Testis (tissue), 5 donors: ENCODE data around the gene HOXA1. TPM values are rescaled to one million over a fixed set of nuclear protein-coding genes. Genes with fewer than 3 reads are reported as not detected.

Experiments
- DNase-seq: peaks from one replicate; pipeline ENCODE4 v3.0.0-alpha.2; 2019
- H3K27ac ChIP-seq, 2 donors: fragments of 200-600 bp; sonication (generic); one replicate each; pipeline ENCODE4 v1.5.1; 2019
- H3K27me3 ChIP-seq: fragments of 200-600 bp; sonication (generic); one replicate; pipeline ENCODE4 v1.5.1; 2019
- H3K36me3 ChIP-seq: fragments of 200-600 bp; sonication (generic); one replicate; pipeline ENCODE4 v1.5.1; 2017; ENCODE audit warnings: low read depth; ENCODE audit errors: missing control alignments
- H3K4me1 ChIP-seq: fragments of 200-600 bp; sonication (generic); one replicate; pipeline ENCODE4 v1.5.1; 2019
- H3K4me3 ChIP-seq, 2 donors: fragments of 200-600 bp; sonication (generic); one replicate each; pipeline ENCODE4 v1.5.1; 2017 to 2019
- H3K9me3 ChIP-seq: fragments of 200-600 bp; sonication (generic); one replicate; pipeline ENCODE4 v1.5.1; 2017
- CTCF ChIP-seq, 3 experiments: fragments of 450-650 bp in 2 of 3; fragments of 200-600 bp in 1 of 3; sonication (generic) in 1 of 3; IDR thresholded peaks; one replicate each; pipeline ENCODE4 v1.5.1; 2016 to 2019; ENCODE audit warnings: antibody characterized with exemption in 3 of 3, mild to moderate bottlenecking in 2 of 3, moderate library complexity in 1 of 3
- POLR2A ChIP-seq: fragments of 450-650 bp; IDR thresholded peaks from one replicate; pipeline ENCODE4 v1.6.1; 2017; ENCODE audit warnings: antibody characterized with exemption, mild to moderate bottlenecking, moderate library complexity
- WGBS, 2 donors: methylation state at CpG; one replicate each; pipeline ENCODE4 v1.1.5; 2018; 5-methylcytosine and 5-hydroxymethylcytosine counted together
- intact Hi-C: fragments of 100-400 bp; cut with DNase I; formaldehyde crosslinking; loops from one replicate; pipeline ENCODE4 v1.15.1; 2023; ENCODE audit warnings: low total_unique reads
- long read RNA-seq, 2 donors: transcript quantifications; one replicate each; lab custom pipeline, GENCODE V29; 2026
- polyA plus RNA-seq: library from polyadenylated mRNA; stranded (reverse); fragments of 350-450 nt; fragmentation: Illumina TruSeq; extraction: RNeasy Lipid Tissue Mini Kit (QIAGEN cat#74804); gene quantifications from one replicate; pipeline ENCODE4 v1.2.3, GENCODE V29; 2014; ENCODE audit warnings: low read depth, low replicate concordance; ENCODE audit not compliant: insufficient read depth
- total RNA-seq, 2 donors: library from RNA; depleted of rRNA; stranded (reverse); fragments of >200 nt; gene quantifications; one replicate each; pipeline ENCODE4 v1.2.3, GENCODE V29; 2016

Gene HOXA1
- total RNA-seq (under 1 TPM; 0.37 to 0.79 TPM), polyA plus RNA-seq (0.16 TPM)
- long read RNA-seq, donor 1, result 0 reads
- long read RNA-seq, donor 2, result 0 reads

- no peak for TF ChIP-seq CTCF (IDR thresholded peaks at IDR 0.05)
- Histone ChIP-seq H3K27ac (no peak within 1 kb of the TSS), H3K4me1 (no peaks in the 10 kb centered on the region), H3K4me3 (peak within 1 kb of the TSS; percentile 62 to 72), H3K9me3 (no peaks in the 10 kb centered on the region), H3K36me3 (no peaks in the 10 kb centered on the region), H3K27me3 (no peaks in the 10 kb centered on the region)
- peak; percentile 74 for DNase-seq
- intact Hi-C loops, result no loop called here
- 1% methylated on average over 36 to 68 of the region's 68 CpGs for WGBS, 2 donors
These were observed at the start of gene HOXA1 for GRCh38 chr7:27095897-27096767. Gene HOXA1 (minus strand): TSS chr7:27096000. CDS start chr7:27095912, 88 bp downstream.

GRCh38 chr7:27145165-27145913 is 49.5 kb upstream of the HOXA1 start:
- peak; percentile 11 for DNase-seq
- Histone ChIP-seq H3K27me3 (no peaks in the 10 kb centered on the region), H3K36me3 (no peaks in the 10 kb centered on the region), H3K4me3 (peak overlapping the region in 1 of 2 donors; percentile 10), H3K4me1 (peaks cover 4% of the 10 kb centered on the region), H3K27ac (no peak overlapping the region), H3K9me3 (no peaks in the 10 kb centered on the region)
- intact Hi-C loops, result no loop called here
- WGBS, 2 donors, result 30 to 34% methylated on average over 43 to 47 of the region's 47 CpGs
- no peak for TF ChIP-seq CTCF (IDR thresholded peaks at IDR 0.05)
- no peak for TF ChIP-seq POLR2A

DNA sequence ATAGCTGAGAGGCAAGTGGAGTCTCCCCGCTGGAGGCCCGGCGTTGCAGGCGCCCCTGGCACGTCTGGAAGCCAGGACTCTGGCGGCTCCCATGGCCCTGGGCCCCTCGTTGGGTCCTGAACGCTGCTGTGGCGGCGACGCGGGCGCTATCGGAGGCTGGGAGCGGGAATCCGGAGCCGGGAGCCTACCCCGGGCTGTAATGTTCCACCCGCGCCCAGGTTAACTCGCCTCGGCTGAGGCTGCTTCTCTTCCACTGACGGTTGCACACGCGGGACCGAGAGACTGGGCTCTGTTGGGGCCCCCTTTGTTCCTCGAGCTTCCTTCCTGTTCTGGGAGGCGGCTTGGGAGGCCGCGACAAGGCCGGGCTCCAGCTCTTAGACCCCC is 49.0 kb upstream of the HOXA1 start:
- peak; percentile 12 for DNase-seq
- WGBS, 2 donors, result 8 to 20% methylated on average over 5 to 22 of the region's 31 CpGs
- Histone ChIP-seq H3K36me3 (no peaks in the 10 kb centered on the region), H3K27me3 (no peaks in the 10 kb centered on the region), H3K4me1 (peaks cover 4% of the 10 kb centered on the region), H3K27ac (no peak overlapping the region), H3K9me3 (no peaks in the 10 kb centered on the region), H3K4me3 (peak overlapping the region in 1 of 2 donors; percentile 10)
- intact Hi-C loops, result no loop called here
- TF ChIP-seq POLR2A (no peak), CTCF (IDR thresholded peaks at IDR 0.05) (no peak)

- Histone ChIP-seq H3K4me1 (peaks cover 4% of the 10 kb centered on the region), H3K27me3 (no peaks in the 10 kb centered on the region), H3K36me3 (no peaks in the 10 kb centered on the region), H3K27ac (no peak overlapping the region), H3K4me3 (peak overlapping the region in 1 of 2 donors; percentile 46), H3K9me3 (no peaks in the 10 kb centered on the region)
- WGBS, 2 donors, result 24 to 30% methylated on average over 35 to 40 of the region's 40 CpGs
- DNase-seq, result peak; percentile 7
- no peak for TF ChIP-seq CTCF (IDR thresholded peaks at IDR 0.05)
- TF ChIP-seq POLR2A, result no peak
- intact Hi-C loops, result no loop called here
These were observed 48.4 kb upstream of the HOXA1 start for GRCh38 chr7:27143950-27144780.
